Hematopoietic multipotent progenitor cell treated with erythropoietin and hydrocortisone succinate and interleukin-3 and kit ligand, for 6 days (in vitro differentiated cells): ENCODE data around the gene ZNF580.
A peak's percentile ranks its signal among the peaks of the same experiment; 100 is the strongest.

Experiments
- DNase-seq: peaks from one replicate; pipeline ENCODE4 v3.0.0-alpha.2; 2015

The ZNF580 gene

DNA sequence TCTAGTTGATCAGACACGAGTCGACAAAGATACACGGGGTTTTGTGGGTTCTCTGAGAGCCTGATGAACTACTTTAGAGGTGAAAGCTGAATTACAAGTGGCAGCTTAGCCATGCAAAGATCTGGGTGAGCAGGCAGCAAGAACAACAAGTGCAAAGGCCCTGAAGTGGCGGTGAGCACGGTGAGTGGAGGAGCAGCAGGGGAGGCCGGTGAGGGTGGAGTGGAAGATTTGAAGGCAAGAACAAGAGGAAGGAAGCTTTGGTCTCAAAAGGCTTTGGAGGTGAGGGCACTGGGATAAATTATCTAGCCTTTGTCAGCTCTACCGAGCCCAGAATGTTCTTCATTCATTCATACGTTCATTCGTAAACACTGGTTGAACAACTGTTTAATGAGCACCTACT, 34.0 kb upstream of the ZNF580 start:
- DNase-seq = no peak

DNA sequence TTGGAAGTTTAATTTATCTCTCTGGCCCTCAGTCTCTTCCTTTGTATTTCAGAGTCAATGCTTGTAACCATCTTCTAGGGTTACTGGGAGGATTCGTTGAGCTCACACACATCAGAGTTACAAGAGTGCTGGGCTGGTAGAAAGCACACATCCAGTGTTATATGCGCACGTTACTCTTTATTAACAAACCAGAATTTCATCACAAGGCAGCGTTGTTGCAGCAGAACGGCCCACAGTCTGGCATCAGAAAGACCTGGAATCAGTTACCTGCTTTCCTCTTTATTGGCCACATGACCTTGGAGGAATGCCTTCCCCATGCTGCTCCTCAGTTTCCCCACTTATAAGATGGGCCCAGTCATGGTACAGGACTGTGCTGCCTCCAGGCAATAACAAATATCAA, 31.5 kb upstream of the ZNF580 start:
- DNase-seq = no peak

DNA sequence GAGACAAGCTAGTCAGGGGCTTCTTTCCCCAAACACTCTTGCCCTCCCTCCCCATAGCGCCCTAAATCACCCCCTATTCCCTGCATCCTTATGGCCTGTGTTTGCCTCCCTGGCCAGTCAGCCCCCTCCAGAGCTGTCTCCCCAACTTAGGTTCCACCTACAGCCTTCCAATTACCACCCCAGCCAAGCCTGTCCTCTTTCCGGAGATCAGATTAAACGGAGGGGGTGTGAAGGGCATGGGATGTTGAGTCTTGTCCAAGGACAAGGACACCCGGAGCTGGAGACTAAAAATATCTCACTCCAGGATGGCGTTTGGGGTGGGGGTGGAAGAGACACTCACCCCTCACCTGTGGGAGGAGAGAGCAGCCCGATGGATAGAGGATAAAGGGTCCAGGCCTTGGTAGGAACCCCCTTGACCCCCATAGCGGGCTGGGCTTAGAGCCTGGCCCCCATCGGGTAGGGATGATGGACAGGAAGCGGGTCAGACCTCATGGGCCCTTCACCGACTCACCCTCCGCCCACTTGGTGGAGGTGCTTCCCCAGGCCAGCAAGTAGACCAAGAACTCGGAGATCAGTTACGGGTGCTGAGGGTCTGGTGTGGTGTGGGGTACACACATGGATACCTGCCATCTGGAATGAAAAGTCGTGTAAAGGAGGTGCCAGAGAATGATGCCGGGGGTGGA, 29.4 kb upstream of the ZNF580 start:
- DNase-seq = no peak

DNA sequence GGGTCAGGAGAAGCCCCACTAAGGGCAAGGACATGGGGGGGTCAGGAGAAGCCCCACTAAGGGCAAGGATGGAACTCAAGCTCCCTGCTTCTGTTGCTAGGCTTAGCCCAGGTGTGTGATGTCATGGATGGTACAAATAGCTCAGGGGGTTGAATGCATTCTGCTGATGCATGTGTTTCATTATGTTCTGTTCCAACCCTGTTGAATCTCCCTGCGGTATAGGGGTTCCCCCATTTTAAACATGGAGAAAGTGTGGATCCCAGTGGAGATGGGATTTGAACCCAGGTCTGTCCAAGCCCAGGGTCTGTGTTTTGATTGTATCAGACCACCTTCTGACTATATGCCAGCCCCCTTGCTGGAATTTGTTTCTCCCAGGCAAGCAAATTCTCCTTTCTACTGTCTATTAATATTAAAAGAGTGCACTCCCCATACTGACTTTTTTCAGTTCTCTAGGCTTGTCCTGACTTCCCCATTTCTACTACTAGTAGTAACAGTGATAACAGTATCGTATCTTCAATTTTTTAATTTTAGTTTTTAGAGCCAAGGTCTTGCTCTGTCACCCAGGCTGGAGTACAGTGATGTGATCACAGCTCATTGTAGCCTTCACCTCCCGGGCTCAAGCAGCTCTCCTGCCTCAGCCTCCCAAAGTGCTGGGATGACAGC, 28.7 kb upstream of the ZNF580 start:
- no peak for DNase-seq

DNA sequence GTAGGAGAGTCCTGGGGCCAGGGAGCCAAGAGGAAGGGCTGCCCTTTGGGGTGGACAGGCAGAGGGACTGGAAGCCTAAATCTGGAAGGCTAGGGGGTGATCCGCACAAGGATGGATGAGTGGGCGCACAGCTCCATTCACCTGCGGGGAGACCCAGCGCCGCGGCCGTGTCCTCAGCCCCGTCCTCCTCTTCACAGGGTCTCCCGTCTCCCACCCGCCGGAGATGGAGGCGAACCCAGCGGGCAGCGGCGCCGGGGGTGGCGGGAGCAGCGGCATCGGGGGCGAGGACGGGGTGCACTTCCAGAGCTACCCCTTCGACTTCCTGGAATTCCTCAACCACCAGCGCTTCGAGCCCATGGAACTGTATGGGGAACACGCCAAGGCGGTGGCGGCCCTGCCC, 27.4 kb upstream of the ZNF580 start:
- no peak for DNase-seq

DNA sequence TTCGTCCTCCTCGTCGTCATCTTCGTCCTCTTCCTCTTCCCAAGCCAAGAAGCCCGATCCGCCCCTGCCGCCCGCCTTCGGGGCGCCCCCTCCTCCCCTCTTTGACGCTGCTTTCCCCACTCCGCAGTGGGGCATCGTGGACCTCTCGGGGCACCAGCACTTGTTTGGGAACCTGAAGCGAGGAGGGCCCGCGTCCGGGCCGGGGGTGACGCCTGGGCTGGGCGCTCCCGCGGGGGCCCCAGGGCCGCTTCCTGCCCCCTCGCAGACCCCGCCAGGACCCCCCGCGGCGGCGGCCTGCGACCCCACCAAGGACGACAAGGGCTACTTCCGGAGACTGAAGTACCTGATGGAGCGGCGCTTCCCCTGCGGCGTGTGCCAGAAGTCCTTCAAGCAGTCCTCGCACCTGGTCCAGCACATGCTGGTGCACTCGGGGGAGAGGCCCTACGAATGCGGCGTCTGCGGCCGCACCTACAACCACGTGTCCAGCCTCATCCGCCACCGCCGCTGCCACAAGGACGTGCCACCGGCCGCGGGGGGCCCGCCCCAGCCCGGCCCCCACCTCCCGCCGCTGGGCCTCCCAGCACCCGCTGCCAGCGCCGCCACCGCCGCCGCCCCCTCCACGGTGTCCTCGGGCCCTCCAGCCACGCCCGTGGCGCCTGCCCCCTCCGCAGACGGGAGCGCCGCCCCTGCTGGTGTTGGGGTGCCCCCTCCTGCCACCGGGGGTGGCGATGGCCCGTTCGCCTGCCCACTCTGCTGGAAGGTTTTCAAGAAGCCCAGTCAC, 26.7 kb upstream of the ZNF580 start:
- DNase-seq = no peak

DNA sequence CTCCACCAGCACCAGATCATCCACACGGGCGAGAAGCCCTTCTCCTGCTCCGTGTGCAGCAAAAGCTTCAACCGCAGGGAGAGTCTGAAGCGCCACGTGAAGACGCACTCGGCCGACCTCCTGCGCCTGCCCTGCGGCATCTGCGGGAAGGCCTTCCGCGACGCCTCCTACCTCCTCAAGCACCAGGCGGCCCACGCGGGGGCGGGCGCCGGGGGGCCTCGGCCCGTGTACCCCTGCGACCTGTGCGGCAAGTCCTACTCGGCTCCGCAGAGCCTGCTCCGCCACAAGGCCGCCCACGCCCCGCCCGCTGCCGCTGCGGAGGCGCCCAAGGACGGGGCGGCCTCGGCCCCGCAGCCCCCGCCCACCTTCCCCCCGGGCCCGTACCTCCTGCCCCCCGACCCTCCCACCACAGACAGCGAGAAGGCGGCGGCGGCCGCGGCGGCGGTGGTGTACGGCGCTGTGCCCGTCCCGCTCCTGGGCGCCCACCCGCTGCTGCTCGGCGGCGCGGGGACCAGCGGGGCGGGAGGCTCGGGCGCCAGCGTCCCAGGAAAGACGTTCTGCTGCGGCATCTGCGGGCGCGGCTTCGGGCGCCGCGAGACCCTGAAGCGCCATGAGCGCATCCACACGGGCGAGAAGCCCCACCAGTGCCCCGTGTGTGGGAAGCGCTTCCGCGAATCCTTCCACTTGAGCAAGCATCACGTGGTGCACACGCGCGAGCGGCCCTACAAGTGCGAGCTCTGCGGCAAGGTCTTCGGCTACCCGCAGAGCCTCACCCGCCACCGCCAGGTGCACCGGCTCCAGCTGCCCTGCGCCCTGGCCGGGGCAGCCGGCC, 25.9 kb upstream of the ZNF580 start:
- DNase-seq = no peak

DNA sequence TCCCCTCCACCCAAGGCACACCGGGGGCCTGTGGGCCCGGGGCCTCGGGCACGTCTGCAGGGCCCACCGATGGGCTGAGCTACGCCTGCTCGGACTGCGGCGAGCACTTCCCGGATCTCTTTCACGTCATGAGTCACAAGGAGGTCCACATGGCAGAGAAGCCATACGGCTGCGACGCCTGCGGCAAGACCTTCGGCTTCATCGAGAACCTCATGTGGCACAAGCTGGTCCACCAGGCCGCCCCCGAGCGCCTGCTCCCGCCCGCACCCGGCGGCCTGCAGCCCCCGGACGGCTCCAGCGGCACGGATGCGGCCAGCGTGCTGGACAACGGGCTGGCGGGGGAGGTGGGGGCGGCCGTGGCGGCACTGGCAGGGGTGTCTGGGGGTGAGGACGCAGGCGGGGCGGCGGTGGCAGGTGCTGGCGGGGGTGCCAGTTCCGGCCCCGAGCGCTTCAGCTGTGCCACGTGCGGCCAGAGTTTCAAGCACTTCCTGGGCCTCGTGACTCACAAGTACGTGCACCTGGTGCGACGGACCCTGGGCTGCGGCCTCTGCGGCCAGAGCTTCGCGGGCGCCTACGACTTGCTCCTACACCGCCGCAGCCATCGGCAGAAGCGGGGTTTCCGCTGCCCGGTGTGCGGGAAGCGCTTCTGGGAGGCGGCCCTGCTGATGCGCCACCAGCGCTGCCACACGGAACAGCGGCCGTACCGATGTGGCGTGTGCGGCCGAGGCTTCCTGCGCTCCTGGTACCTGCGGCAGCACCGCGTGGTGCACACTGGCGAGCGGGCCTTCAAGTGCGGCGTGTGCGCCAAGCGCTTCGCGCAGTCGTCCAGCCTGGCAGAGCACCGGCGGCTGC, 25.0 kb upstream of the ZNF580 start:
- DNase-seq = no peak

DNA sequence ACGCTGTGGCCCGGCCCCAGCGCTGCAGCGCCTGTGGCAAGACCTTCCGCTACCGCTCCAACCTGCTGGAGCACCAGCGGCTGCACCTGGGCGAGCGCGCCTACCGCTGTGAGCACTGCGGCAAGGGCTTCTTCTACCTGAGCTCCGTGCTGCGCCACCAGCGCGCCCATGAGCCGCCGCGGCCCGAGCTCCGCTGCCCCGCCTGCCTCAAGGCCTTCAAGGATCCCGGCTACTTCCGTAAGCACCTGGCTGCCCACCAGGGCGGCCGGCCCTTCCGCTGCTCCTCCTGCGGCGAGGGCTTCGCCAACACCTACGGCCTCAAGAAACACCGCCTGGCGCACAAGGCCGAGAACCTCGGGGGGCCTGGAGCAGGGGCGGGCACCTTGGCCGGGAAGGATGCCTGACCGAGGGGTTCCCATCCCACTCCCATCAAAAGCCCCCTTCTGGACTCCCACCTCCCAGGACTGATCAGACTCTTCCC, 24.4 kb upstream of the ZNF580 start:
- DNase-seq = no peak

DNA sequence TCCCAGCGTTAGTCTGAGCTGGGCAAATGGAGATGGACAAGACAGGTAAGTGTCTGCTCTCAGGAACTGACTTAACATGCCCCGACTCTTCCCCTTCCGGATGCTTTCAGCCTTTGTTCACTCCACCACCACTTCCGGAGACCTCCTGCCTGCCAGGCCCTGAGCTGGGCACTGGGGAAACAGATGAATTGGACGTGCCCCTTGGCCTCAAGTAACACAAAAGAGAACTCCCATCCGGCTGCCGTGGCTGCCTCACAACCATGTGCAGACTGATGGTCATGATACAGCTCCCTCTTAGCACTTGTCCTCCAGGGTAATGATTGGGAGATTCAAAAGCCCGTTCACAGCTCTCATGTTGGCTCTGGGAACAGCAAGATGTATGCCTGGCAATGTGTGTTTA, 23.4 kb upstream of the ZNF580 start:
- DNase-seq = no peak

DNA sequence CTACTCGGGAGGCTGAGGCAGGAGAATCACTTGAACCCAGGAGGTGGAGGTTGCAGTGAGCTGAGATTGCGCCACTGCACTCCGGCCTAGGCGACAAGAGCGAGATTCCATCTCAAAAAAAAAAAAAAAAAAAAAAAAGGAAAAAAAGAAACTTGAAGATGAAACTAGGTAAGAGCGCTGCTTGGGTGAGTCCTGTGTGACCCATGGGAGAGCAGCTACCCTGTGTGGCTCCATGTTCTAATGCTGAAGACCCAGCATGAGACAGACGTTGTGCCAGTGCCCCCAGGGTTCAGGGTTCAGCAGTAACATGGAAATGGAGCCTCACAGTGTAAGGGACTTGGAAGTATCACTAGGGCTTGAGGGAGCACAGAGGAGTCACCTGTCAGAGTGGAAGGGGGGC, 22.4 kb upstream of the ZNF580 start:
- no peak for DNase-seq

DNA sequence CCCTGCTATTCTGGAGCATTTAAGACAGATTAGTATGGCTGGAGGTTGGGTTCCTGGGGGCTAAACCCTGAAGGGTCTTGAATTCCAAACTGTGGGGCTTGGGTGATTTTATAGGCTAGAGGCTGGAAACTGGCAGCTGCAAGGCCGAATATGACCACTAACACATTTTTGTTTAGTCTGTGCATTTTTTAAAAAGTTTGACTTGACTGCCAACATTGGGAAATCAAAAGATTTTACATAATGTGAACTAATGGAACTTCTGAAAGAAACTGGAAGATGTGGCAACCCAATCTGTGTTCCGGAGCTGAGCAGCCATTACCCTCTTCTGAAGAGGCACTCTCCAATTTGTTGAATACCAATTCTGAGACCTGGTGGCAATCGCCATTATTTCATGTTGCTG, 21.5 kb upstream of the ZNF580 start:
- DNase-seq = no peak

DNA sequence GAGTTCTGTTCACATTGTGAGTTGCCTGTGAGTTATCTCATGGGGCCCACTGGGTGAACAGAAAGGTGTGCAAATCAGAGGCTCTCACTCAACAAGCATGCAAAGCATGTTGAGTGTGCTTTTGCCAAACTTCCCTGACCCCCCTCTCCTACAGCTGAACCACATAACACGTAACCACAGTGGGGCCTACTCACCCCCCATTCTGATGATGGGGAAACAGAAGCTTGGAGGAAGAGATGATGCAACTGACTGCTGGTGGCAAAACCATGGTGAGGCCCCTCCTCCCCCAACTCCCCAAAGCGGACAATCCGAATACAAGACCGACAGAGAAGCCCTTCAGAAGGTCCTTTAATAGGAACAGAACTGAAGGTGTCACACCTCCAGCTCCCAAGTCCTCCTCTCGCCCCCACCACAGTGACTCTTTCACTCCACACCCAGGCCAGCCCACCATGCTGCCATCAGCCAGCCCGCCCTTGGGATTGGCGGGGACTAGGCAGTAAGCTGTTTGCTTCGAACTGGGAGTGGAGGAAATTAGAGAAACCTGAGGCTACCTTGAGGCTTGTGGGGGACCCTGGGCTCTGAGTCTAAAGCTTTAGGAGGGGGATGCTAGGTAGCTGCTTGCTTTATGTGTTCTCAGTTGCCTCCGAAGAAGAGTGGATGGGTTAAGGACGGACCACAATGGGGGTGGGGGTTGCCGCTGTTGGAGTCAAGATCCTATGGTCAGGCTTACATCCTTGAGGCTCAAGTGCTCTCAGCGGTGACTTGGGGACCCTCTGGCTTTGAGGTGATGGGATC, 20.2 kb upstream of the ZNF580 start:
- DNase-seq = peak; percentile 77

DNA sequence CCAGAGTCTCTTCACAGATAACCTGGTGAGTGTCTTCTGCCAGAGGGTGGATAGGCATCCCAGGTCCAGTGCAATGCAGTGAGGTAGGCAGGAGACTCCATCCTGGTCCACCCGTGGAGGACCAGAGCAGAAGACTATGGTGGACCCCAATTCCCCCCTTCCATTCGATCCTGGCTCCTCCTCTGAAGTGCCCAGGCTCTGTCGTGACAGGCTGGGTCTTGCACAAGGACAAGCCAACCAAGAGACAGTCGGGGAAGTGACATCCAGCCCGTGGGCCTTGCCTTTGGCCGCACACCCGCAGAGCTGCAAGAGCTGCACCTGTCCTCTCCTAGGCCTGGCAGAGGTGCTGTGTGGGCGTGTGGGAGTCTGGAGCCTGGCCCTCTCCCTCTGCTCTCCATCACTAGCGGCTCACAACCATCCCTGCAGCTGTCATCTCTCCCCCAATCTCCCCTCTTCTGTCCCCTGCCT, 19.6 kb upstream of the ZNF580 start:
- no peak for DNase-seq

DNA sequence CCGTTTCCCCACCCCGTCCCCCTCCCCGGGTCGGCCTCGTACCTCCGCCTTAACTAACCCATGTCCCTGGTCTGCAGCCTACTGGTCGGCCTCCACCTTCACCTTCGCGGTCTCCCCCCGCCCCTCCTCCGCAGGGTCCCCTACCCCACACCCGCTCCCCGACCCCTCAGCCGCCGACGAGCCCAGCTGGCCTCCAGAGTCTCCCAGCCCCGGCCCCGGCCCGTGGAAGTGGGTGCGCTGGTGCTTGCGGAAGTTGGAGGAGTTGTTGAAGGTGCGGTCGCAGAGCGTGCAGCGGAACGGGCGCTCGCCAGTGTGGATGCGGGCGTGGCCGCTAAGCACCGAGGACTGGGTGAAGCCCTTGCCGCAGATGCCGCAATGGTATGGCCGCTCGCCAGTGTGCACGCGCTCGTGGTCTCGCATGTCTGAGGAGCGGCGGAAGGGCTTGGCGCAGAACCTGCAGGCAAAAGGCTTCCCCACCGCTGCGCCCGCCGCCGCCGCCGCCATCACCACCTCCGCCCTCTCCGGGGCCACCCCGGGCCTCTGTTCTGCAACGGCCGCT, 19.1 kb upstream of the ZNF580 start:
- DNase-seq = no peak

DNA sequence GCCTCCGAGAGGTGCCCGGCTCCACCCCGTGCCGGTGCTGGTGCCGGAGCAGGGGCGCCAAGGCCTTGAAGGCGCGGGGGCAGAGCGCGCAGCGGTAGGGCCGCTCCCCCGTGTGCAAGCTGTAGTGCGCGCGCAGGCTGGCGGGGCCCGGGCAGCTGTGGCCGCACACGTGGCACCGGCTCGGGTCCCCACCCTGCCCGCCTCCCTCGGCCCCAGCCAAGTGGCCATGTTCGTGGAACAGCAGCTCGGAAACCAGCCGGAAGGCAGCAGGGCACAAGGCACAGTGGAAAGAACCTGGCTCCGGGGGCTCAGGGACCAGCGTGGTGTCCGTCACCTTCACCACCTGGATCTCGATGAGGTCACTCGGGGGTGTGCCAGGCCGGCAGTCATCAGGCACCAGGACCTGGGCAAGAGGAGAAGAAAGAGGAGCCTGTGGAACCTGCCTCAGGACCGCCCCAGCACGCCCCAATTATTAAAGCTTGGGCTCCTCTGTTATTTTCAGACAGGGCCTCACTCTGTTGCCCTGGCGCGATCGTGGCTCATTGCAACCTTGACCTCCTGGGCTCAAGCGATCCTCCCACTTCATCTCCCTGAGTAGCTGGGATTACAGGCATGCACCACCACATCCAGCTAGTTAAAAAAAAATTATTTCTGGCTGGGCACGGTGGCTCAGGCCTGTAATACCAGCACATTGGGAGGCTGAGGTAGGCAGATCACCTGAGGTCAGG, 18.4 kb upstream of the ZNF580 start:
- no peak for DNase-seq

DNA sequence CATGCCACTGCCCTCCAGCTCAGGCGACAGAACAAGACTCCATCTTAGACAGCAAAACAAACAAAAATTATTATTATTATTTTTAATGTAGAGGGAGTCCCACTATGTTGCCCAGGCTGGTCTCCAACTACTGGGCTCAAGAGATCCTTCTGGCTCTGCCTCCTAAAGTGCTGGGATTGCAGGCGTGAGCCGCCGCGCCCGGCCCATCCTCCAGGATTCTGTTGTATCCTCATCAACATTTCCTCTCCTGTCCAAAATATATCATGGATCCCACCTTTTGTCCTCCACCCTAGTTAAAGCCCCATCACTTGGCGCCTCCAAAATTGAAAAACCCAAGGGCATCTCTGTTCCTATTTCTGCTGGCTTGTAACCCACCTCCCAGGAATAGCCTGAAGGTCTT, 17.7 kb upstream of the ZNF580 start:
- DNase-seq = no peak

DNA sequence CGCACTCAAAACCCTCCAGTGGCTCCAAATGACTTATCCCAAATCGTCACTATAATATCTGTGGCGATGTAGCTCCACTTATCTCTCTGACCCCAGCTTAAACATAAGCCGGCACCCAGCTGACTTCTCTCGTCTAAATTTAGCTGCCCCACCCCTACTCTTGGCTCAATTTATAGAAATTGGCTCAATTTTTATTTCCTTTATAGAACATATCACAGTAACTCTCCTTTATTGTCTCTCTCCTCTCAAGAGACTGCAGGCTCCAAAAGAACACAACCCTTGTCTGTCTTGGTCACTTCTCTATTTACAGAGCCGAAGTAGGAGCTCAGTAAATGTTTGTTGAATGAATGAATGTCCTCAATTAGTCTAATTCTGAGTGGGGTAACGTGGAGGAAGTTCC, 17.2 kb upstream of the ZNF580 start:
- no peak for DNase-seq

DNA sequence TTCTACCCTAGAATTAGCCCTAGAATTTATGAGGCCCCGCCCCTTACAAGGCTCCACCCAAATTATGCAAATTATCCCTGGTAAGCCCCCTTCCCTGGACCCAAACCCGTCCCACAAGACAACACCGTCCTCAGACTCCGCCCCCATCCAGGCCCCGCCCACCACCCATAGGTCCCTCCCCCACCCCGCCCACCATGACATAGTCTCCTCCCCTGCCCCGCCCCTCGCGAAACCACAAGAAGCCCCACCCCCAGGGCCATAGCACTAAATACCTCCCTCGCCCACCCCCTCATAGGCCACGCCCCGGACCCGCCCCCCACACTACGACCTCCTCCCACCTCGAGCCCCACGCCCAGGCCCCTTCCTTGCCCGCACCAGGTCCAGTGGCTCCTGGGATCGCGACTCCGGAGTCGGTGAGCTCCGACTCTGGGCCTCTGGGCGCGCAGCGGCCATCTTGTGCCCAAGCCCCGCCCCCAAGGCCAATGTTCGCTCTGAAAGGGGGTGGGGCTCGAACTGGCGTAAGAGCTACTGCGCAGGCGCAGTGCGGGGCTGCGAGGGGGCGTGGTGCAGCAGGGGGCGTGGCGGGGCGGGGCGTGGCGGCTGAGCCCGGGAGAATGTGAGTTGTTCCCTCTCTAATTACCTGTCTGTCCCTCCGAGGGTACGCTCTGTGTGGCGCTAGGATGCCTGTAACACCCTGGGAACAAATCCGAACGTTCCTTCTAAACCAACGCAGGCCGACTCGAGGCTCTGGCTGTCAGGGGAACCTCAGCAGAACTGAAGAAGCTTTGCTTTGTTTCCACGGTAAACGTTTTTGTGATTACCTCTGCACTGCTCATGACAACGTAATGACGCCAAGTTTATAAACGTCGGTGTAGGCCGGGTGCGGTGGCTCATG, 16.4 kb upstream of the ZNF580 start, which contains the start of gene ZNF784:
ZNF784 (minus strand) TSS at position 458 of the 895 bp plus-strand sequence; CDS start at position 453, 5 bp downstream.
- DNase-seq = peak; percentile 98
